Measurements from ENCODE around the gene EPC1. TPM values are rescaled to one million over a fixed set of nuclear protein-coding genes. Genes with fewer than 3 reads are reported as not detected.

The EPC1 gene
- total and polyA plus RNA-seq, 9 of the 15 experiments (the other 6 are each of a cell fraction or from before 2014, with no cell fraction given) = 7.0 to 43.6 (median 16.1) TPM

DNA sequence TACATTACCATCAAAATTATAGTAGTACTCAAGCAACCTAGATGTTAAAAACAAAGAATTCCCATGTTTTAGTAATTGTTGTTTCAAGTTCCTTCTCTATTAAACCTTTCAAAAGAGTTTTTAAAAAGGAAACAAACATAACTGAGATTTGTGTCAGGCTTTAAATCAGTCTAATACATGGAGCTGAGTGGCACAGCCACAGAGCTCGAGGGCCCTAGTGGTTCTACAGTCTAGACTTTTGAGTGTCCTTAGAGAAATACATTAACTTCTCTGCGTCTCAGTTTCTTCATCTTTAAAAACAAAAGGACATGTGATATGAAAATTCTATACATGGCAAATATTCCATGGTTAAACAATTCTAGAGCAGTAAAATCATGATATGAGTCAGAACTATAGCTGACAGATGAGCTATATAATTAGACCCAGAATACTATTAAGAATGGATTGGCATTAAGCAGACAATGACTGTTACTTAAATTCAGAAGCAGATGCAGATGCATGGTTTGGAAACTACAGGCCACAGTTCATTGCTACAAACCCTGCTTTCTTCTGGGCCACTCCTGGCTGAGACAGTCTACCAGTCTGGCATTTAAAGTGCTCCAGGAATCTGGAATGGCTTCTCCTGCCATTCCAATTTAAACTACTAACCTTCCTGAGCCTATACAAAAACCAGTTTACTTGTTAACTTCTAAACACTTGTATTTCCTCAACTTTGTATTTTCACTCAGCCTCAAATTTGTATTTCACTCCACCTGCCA, 77.4 kb downstream of the EPC1 start (continued):
- no peak for TF ChIP-seq RAD21 (CRISPR knock-in tag; conservative IDR thresholded peaks at IDR 0.05 in 1 of 2, IDR thresholded peaks at IDR 0.05 in 1 of 2)
- TF ChIP-seq SIRT6 (IDR thresholded peaks at IDR 0.05; ENCODE audit: low read depth, low read length) = no peak
- TF ChIP-seq GTF2E2 (tag; IDR thresholded peaks at IDR 0.05) = no peak
- no peak for TF ChIP-seq FOSL1 (tag; conservative IDR thresholded peaks at IDR 0.05)

GRCh38 chr10:32268788-32269187, 78.2 kb downstream of the EPC1 start:
- no TSS peak for BruUV-seq (replicated peaks)
- intact Hi-C loops (cut with micrococcal nuclease) (no loop called here), in situ Hi-C loops (cut with MboI) (no loop called here)
- DNase-seq (ENCODE audit: extremely low read depth in 1 of 4, low spot score in 3 of 4) = no peak
- H3K4me2 ChIP-seq (ENCODE audit: insufficient read depth, low read length) = no peak overlapping the region
- FAIRE-seq = no peak
- no peak overlapping the region for H3K9ac ChIP-seq (ENCODE audit: insufficient read depth in 1 of 2, low read depth in 2 of 2, low read length in 2 of 2)
- no peak for ATAC-seq
- no peak overlapping the region for H3K27ac ChIP-seq (ENCODE audit: extremely low read depth, low read depth, low read length)
- H3K4me3 ChIP-seq = no peak overlapping the region
- no peaks in the 10 kb centered on the region for H3K79me2 ChIP-seq (ENCODE audit: control insufficient read depth, insufficient read depth, low read length)
- ChIA-PET POLR2A (interaction anchor here (0.7 kb wide), 1 partner anchor 118 kb away, joined by 3 read pairs; no protein-coding TSS in a partner anchor), CTCF (ENCODE audit: low intra/inter-chr PET ratio) (no interaction called here)
- 97% methylated on average over 4 of the region's 4 CpGs for WGBS (ENCODE audit: insufficient coverage, low coverage, missing lambda C conversion rate)
- H3K36me3 ChIP-seq (ENCODE audit: control insufficient read depth, insufficient read depth, low read length) = peaks cover 64% of the 10 kb centered on the region
- H3K4me1 ChIP-seq (replicated peaks in 1 of 2; ENCODE audit: control insufficient read depth in 2 of 2, insufficient read depth in 2 of 2, low read length in 2 of 2) = no peaks in the 10 kb centered on the region
- H2AFZ ChIP-seq (ENCODE audit: low read depth, low read length) = no peak overlapping the region
- no peaks in the 10 kb centered on the region for H3K9me1 ChIP-seq (ENCODE audit: control insufficient read depth, insufficient read depth, low read length)
- H3K27me3 ChIP-seq (ENCODE audit: control insufficient read depth in 2 of 2, insufficient read depth in 2 of 2, low read length in 2 of 2) = no peaks in the 10 kb centered on the region
- H3K9me3 ChIP-seq (replicated peaks; ENCODE audit: control insufficient read depth, insufficient read depth, low read depth, low read length) = peaks cover 2% of the 10 kb centered on the region; the same call in 1 of the 2 replicates
- no peaks in the 10 kb centered on the region for H4K20me1 ChIP-seq (replicated peaks; ENCODE audit: control insufficient read depth, insufficient read depth, low read length)
- TF ChIP-seq CC2D1A (IDR thresholded peaks at IDR 0.05) (no peak), ZNF134 (CRISPR knock-in tag; conservative IDR thresholded peaks at IDR 0.05) (no peak), HMGN3 (IDR thresholded peaks at IDR 0.05; ENCODE audit: borderline replicate concordance, extremely low read depth, insufficient read length, low read depth, low read length) (no peak), ETS2 (tag; IDR thresholded peaks at IDR 0.05; ENCODE audit: borderline replicate concordance, poor library complexity, severe bottlenecking) (no peak), SIN3B (IDR thresholded peaks at IDR 0.05; ENCODE audit: low read depth) (no peak), FOXM1 (IDR thresholded peaks at IDR 0.05; ENCODE audit: low read depth) (no peak), FOXM1 (CRISPR knock-in tag; IDR thresholded peaks at IDR 0.05; ENCODE audit: low read depth) (no peak), NEUROD1 (IDR thresholded peaks at IDR 0.05; ENCODE audit: borderline replicate concordance, low read depth, low read length, partially characterized antibody) (no peak), HOMEZ (CRISPR knock-in tag; IDR thresholded peaks at IDR 0.05) (no peak), SNRNP70 (optimal IDR thresholded peaks at IDR 0.05; ENCODE audit: low read depth, low read length) (no peak), KHSRP (IDR thresholded peaks at IDR 0.05) (no peak), DPF2 (IDR thresholded peaks at IDR 0.05) (no peak), ELF4 (CRISPR knock-in tag; IDR thresholded peaks at IDR 0.05) (no peak)
- TF ChIP-seq, protein P1, sequence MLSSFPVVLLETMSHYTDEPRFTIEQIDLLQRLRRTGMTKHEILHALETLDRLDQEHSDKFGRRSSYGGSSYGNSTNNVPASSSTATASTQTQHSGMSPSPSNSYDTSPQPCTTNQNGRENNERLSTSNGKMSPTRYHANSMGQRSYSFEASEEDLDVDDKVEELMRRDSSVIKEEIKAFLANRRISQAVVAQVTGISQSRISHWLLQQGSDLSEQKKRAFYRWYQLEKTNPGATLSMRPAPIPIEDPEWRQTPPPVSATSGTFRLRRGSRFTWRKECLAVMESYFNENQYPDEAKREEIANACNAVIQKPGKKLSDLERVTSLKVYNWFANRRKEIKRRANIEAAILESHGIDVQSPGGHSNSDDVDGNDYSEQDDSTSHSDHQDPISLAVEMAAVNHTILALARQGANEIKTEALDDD (IDR thresholded peaks at IDR 0.05) = no peak

Data from K562 (cell line).